Keratinocyte (primary cell): ENCODE measurements around the gene PARP14.

Source experiments
- EZH2 ChIP-seq: IDR thresholded peaks from one replicate; pipeline ENCODE4 v1.6.1; 2012; ENCODE audit warnings: inconsistent platforms, mild to moderate bottlenecking, low read length, moderate library complexity
- TF ChIP-seq, protein P1 (sequence below), 3 experiments: IDR thresholded peaks in 1 of 3; conservative IDR thresholded peaks in 1 of 3; optimal IDR thresholded peaks in 1 of 3; 2 replicates in 2 of 3; 3 replicates in 1 of 3; pipeline versions ENCODE3 to v1.5.1; 2011; ENCODE audit warnings: low read length in 3 of 3, mild to moderate bottlenecking in 3 of 3, moderate library complexity in 2 of 3, control low read depth in 1 of 3, inconsistent platforms in 1 of 3; ENCODE audit not compliant: insufficient read depth in 2 of 3; ENCODE audit errors: extremely low read depth in 1 of 3

DNA sequence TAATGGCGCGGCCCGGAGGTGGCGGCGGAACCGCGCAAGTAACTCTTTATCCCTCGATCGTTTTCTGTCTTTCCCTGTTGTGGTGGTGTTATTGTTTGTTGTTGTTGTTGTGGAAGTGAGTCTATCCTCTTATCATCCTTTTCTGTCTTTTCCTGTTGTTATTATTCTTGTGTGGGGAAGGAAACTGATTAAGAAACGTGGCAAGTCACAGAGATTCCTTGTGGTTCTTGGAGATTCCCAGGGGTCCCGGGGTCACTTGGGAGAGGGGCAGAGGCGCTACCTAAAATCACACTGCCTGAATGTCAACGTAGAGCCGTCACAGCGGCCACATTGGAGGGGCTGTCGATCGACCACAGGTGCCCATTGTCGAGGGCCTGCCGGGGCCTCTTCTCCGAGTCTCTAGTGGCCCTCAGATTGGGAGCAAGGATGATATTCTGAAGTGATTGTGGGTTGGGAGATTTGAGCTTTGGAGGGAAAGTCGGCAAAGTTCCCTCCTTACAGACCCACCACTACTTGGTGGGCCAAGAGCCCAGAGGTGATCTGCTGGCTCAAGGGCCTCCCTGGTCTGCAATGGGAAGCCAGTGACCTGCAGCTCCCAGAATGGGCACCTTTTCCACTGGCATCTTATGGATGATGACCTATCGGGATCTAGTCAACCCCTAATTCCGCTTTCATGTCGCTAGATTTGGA, 790 bp downstream of the PARP14 start:
- no peak for TF ChIP-seq EZH2
- TF ChIP-seq, protein P1, sequence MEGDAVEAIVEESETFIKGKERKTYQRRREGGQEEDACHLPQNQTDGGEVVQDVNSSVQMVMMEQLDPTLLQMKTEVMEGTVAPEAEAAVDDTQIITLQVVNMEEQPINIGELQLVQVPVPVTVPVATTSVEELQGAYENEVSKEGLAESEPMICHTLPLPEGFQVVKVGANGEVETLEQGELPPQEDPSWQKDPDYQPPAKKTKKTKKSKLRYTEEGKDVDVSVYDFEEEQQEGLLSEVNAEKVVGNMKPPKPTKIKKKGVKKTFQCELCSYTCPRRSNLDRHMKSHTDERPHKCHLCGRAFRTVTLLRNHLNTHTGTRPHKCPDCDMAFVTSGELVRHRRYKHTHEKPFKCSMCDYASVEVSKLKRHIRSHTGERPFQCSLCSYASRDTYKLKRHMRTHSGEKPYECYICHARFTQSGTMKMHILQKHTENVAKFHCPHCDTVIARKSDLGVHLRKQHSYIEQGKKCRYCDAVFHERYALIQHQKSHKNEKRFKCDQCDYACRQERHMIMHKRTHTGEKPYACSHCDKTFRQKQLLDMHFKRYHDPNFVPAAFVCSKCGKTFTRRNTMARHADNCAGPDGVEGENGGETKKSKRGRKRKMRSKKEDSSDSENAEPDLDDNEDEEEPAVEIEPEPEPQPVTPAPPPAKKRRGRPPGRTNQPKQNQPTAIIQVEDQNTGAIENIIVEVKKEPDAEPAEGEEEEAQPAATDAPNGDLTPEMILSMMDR (optimal IDR thresholded peaks at IDR 0.05 in 1 of 3, IDR thresholded peaks at IDR 0.05 in 1 of 3, conservative IDR thresholded peaks at IDR 0.05 in 1 of 3; ENCODE audit: extremely low read depth in 1 of 3, insufficient read depth in 2 of 3, low read length in 3 of 3), result no peak
